GM18502 (cell line): ENCODE results near the gene KRT36.

Experiments used
- ATAC-seq: cut with Tn5 transposase; IDR thresholded peaks from one replicate; pipeline ENCODE4 v1.9.1; 2021; ENCODE audit warnings: mild to moderate bottlenecking; ENCODE audit not compliant: unreplicated experiment, poor library complexity

Gene KRT36

DNA sequence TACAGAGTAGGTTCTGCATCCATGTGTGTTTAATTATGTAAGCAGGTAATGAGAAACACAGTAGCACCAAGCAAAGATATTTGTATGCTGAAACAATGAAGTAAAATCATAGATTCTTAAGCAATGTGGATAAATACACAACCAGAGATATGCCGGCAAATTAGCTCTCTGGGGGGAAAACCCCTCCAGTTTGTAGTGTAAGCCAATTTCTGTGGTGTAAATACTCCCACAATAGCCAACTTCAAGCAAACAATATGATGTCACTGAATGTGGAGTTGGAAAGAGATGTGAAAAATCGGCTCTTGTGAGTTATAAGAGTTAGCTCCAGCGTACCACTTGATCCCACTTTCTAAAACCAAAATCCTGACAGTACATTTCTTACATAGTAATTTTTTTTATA, 45.1 kb downstream of the KRT36 start:
- ATAC-seq: no peak

DNA sequence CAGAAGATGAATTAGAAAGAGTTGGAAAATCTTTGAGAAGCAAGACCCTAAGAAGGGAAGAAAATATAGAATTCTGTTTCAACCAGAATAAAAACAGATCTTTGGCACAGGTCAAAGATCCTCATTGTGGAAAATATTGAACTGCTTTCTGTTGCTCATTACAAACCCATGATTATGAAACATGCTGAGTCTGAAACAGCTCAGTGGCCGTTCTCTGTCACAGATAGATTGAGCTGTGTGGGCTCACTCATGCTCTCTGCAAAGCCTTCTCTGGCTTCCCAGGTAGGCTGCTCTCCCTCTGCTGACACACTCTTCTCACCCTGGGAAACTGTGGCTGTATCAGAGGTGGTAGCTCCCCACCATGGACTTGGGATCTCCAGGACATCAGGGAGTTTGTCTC, 45.5 kb downstream of the KRT36 start:
- ATAC-seq: no peak

DNA sequence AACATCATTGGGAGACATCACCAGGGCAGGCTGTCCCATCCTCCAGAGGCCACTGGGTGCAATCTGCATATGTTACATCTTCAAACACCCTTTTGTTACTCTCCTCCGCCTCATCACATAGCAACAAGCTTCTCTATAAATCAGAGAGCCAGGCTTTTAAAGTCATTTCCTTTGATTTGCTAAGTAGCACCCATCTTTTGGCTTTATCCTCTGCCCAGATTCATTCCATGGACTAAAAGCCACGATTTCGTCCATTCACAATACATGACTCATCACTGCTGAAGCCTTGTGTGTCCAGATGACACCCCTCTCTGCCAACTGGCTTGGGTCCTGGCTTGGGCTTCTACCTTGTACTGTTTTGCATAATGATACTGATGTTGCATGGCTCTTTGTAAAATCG, 47.0 kb downstream of the KRT36 start:
- no peak for ATAC-seq

DNA sequence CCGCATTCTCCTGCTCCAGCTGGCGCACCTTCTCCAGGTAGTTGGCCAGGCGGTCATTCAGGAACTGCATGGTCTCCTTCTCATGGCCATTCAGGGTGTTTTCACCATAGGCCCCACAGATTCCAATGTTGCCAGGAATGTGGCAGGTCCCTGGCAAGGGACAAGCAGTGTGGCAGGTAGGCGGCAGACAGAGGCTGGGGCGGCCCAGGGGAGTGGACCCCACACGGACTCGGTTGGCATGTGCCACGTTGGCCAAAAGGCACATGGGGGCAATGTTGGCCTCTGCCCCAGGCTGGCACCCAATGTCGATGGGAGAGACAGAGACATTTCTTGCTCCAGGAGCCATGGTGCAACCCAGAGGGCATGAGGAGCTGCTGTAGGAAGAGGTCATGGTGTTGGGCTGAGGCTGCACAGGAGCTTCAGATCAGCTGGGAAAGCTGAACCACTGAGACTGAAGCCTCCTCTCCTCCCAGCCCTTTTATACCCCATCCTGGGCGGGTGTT, 49.1 kb downstream of the KRT36 start, which contains the start of gene KRT38:
TSS of gene KRT38 (minus strand) at position 453 of the 503 bp plus-strand sequence. CDS start at position 391, 62 bp downstream.
- no peak for ATAC-seq

DNA sequence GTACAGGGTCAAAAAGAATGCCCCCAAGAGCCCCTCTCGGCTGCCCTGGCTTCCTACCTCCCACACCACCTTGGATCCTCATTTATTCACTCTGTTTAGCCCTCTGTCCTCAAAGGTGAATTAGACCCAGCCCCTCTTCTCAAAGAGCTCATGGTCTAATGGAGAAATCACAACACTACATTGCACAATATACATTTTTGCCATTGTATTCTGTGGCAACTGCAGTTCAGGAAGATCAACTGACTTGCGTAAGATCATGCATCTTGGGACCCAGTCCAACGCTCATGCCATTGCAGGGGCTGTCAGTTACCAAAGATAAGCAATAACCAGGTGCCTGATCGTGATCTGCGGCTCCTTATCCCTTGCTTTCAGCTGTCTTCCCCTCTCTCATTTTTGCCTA, 50.3 kb downstream of the KRT36 start:
- no peak for ATAC-seq

DNA sequence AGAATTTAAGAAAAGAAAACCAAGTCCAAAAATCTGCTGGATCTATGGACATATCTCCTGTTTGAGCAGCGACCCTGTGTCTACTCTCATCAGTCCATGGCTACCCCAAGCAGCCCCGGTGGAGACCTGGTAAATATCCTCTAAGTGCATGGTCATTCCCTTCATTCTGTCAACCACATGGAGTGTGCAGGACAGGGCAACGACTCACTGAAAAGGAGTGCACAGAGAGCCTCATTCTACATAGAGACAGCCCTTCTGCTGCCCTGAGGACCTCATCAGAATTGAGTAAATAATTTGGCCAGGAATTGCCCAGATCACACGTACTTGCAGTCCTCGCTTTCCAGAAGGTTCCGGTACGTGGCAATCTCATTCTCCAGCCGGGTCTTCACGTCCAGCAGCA, 51.9 kb downstream of the KRT36 start:
- no peak for ATAC-seq

DNA sequence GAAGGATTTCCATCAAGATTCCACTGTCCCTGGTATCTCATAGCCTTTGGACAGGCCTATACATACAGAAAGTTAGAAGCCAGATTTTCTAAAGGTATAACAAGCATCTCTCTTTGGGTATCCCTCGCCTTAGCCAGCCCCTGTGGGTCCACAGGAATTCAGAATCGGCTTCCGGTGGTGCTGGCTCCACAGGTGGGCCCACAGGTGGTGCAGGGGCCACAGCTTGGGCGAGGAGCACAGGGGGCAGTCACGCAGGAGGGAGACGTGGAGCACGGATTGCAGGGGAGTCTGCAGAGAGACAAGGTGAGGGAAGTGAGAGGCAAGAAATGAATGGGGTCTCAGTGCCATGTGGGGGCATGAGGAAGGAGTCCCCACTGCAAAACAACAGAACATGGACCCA, 52.5 kb downstream of the KRT36 start:
- no peak for ATAC-seq
